Loucy (cell line): Measurements from ENCODE around the gene CCDC17.

Experiments used
- H2AFZ ChIP-seq: fragments of 200-600 bp; sonication (generic); 2 replicates; pipeline ENCODE4 v1.6.0; 2016; ENCODE audit warnings: antibody characterized with exemption, mild to moderate bottlenecking, low read length, moderate library complexity
- H3F3A ChIP-seq: fragments of 200-600 bp; 2 replicates; pipeline ENCODE4 v1.6.0; 2016; ENCODE audit warnings: antibody characterized with exemption, low read depth, mild to moderate bottlenecking
- H3K27me3 ChIP-seq: fragments of 200-600 bp; sonication (generic); 2 replicates; pipeline ENCODE4 v1.6.1; 2014; ENCODE audit warnings: low read length, mild to moderate bottlenecking; ENCODE audit not compliant: insufficient read depth, poor library complexity, severe bottlenecking
- H3K36me3 ChIP-seq: fragments of 200-600 bp; sonication (generic); 2 replicates; pipeline ENCODE4 v1.6.1; 2016; ENCODE audit warnings: low read length; ENCODE audit not compliant: insufficient read depth
- H3K4me1 ChIP-seq: fragments of 200-600 bp; sonication (generic); 2 replicates; pipeline ENCODE4 v1.5.1; 2014; ENCODE audit warnings: low read length, mild to moderate bottlenecking; ENCODE audit not compliant: insufficient read depth, poor library complexity, severe bottlenecking
- H3K4me2 ChIP-seq: fragments of 200-600 bp; sonication (generic); 2 replicates; pipeline ENCODE4 v1.6.0; 2014; ENCODE audit warnings: antibody characterized with exemption, low read length, low read depth, mild to moderate bottlenecking; ENCODE audit not compliant: poor library complexity, severe bottlenecking
- H3K4me3 ChIP-seq: fragments of 200-600 bp; sonication (generic); 2 replicates; pipeline ENCODE4 v1.5.1; 2014; ENCODE audit warnings: low read length, mild to moderate bottlenecking, mixed read lengths; ENCODE audit not compliant: poor library complexity, severe bottlenecking
- H3K79me2 ChIP-seq: fragments of 200-600 bp; sonication (generic); 2 replicates; pipeline ENCODE4 v1.6.1; 2014; ENCODE audit warnings: low read length; ENCODE audit not compliant: insufficient read depth
- H3K9ac ChIP-seq: fragments of 200-600 bp; sonication (generic); 2 replicates; pipeline ENCODE4 v1.6.0; 2014; ENCODE audit warnings: mild to moderate bottlenecking, low read depth, low read length, moderate library complexity; ENCODE audit not compliant: poor library complexity, severe bottlenecking
- H3K9me2 ChIP-seq: fragments of 200-600 bp; sonication (generic); replicated peaks from 2 replicates; pipeline ENCODE4 v1.6.1; 2016; ENCODE audit warnings: low read depth, low read length, mixed read lengths
- H3K9me3 ChIP-seq: fragments of 200-600 bp; sonication (generic); 2 replicates; pipeline ENCODE4 v1.6.1; 2014; ENCODE audit warnings: mild to moderate bottlenecking, antibody characterized with exemption, low read length, low read depth; ENCODE audit not compliant: insufficient read depth
- H4K20me1 ChIP-seq: fragments of 200-600 bp; sonication (generic); 2 replicates; pipeline ENCODE4 v1.6.0; 2014; ENCODE audit warnings: antibody characterized with exemption, low read length, mild to moderate bottlenecking; ENCODE audit not compliant: insufficient read depth, poor library complexity, severe bottlenecking
- CTCF ChIP-seq: fragments of 200-600 bp; sonication (generic); conservative IDR thresholded peaks from 2 replicates; pipeline ENCODE4 v1.5.1; 2014; ENCODE audit warnings: mild to moderate bottlenecking, antibody characterized with exemption, low read length
- EZH2phosphoT487 ChIP-seq: fragments of 200-600 bp; IDR thresholded peaks from 2 replicates; pipeline ENCODE4 v1.6.1; 2018; ENCODE audit warnings: antibody characterized with exemption, mild to moderate bottlenecking, moderate library complexity, borderline replicate concordance

Gene CCDC17

GRCh38 chr1:45584351-45585109 is 39.3 kb downstream of the CCDC17 start:
- Histone ChIP-seq H3K27me3 (no peaks in the 10 kb centered on the region), H4K20me1 (peaks cover 54% of the 10 kb centered on the region), H3F3A (0 out of 2 replicates have a peak, but pooled peaks cover 2% of the 10 kb centered on the region), H3K9me2 (no peaks in the 10 kb centered on the region), H3K4me2 (peak overlapping the region; percentile 92), H3K36me3 (0 out of 2 replicates have a peak, but pooled peaks cover 8% of the 10 kb centered on the region), H3K9ac (peak overlapping the region; percentile 98), H3K9me3 (no peaks in the 10 kb centered on the region), H3K4me1 (peaks cover 34% of the 10 kb centered on the region), H3K4me3 (peak overlapping the region; percentile 96), H2AFZ (peak overlapping the region; percentile 100), H3K79me2 (peaks cover 57% of the 10 kb centered on the region)
- TF ChIP-seq CTCF (no peak), EZH2phosphoT487 (no peak)

GRCh38 chr1:45583666-45584350 is 40.0 kb downstream of the CCDC17 start, which contains the start of gene NASP:
NASP (plus strand) TSS chr1:45584041; CDS start chr1:45584147, 106 bp downstream.
- Histone ChIP-seq H3K9me3 (no peaks in the 10 kb centered on the region), H2AFZ (peak within 1 kb of the TSS; percentile 100), H3K36me3 (0 out of 2 replicates have a peak, but pooled peaks cover 2% of the 10 kb centered on the region), H3K9ac (peak within 1 kb of the TSS; percentile 98), H3K4me1 (peaks cover 26% of the 10 kb centered on the region), H3F3A (0 out of 2 replicates have a peak, but pooled peaks cover 2% of the 10 kb centered on the region), H4K20me1 (peaks cover 47% of the 10 kb centered on the region), H3K4me3 (peak within 1 kb of the TSS; percentile 96), H3K9me2 (no peaks in the 10 kb centered on the region), H3K79me2 (peaks cover 49% of the 10 kb centered on the region), H3K4me2 (peak within 1 kb of the TSS; percentile 92), H3K27me3 (no peaks in the 10 kb centered on the region)
- TF ChIP-seq CTCF (peak; percentile 26; the same call in 1 of the 2 replicates), EZH2phosphoT487 (no peak)

GRCh38 chr1:45583264-45583665 is 40.6 kb downstream of the CCDC17 start:
- Histone ChIP-seq H3K9ac (peak overlapping the region; percentile 98), H3K27me3 (no peaks in the 10 kb centered on the region), H3F3A (0 out of 2 replicates have a peak, but pooled peaks cover 2% of the 10 kb centered on the region), H2AFZ (peak overlapping the region; percentile 100), H3K79me2 (peaks cover 44% of the 10 kb centered on the region), H3K36me3 (no peaks in the 10 kb centered on the region), H3K9me3 (no peaks in the 10 kb centered on the region), H4K20me1 (peaks cover 41% of the 10 kb centered on the region), H3K4me1 (peaks cover 23% of the 10 kb centered on the region), H3K9me2 (no peaks in the 10 kb centered on the region), H3K4me3 (peak overlapping the region; percentile 96), H3K4me2 (peak overlapping the region; percentile 92)
- TF ChIP-seq EZH2phosphoT487 (no peak), CTCF (no peak)
